Stimulated activated CD4-positive, alpha-beta T cell treated with anti-CD3 and anti-CD28 coated beads, Interleukin-1b, Interleukin-23, amount 100 ng/mL, for 24 hours (primary cell): ENCODE measurements around the gene THPO.

Source experiments
- DNase-seq, 4 experiments: peaks; one replicate each; pipeline ENCODE4 v3.0.0-alpha.2; 2020; ENCODE audit warnings: low read depth in 4 of 4, low spot score in 1 of 4

The THPO gene

DNA sequence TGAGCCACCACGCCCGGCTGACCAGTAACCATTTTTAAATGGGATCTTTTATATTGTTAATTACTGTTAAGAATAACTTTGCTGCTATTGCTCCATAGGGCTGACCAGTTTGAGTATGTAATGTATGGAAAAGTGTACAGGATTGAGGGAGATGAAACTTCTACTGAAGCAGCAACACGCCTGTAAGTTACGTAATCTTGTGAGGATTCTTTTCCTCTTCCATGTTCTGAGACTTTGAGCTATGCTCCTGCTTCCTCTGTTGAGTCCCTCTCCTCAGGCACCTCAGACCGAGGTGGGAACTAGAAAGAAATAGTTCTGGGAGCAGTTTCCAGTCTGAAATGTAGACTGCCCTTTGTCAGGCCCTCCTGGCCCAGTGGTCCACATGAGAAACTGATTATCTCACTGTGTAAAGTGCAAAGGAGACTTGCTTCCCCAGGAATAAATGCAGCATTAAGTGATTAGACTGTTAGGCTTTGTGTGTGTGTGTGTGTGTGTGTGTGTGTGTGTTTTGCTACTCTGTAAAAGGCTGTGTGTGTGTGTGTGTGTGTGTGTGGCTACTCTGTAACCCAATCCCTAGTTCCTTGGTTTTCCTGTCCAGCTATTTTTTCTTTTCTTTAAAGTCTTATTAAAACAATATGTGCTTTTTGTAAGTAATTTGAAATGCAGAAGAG, 11.3 kb downstream of the THPO start:
- DNase-seq: no peak

DNA sequence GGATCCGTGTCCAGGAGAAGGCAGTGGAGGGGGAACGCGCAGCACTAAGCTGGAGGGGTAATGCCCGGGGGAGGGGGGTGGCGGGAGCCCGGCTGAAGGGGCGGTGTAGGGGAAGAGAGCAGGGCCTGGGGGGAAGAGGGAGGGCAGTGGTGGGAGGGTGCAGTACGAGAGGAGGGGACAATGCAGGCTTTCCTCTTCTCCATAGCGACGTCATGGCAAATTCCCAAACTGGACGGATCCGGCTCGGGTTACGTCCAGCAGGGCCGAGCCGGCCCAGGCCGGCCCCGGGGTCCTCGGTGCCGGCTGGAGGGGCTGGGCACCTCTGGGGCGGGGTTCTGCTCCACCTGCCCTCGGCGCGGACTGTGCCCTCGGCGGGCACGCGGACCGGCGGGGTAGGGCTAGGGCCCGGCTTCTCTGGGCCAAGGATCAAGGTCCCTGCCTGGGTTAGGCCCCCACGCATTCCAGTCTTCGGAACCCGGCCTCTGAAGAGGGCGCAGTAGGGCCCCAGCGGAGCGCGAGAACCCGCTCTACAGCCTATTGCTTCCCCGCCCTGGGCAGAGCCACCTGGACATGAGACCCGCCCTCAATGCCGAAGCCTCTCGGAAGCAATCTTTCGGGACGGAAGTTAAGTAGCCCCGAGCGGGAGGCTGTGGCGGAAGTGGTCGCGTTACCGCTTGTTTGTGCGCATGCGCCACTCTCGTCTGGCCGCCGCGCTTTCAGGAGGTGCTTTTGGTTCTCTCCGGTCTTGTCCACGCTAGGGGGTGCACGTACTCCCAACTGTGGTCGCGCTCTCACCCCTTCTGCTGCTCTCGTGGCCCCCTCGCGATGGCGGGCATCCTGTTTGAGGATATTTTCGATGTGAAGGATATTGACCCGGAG, 15.1 kb downstream of the THPO start:
- DNase-seq: peak; percentile 83 to 94 (median 90)

DNA sequence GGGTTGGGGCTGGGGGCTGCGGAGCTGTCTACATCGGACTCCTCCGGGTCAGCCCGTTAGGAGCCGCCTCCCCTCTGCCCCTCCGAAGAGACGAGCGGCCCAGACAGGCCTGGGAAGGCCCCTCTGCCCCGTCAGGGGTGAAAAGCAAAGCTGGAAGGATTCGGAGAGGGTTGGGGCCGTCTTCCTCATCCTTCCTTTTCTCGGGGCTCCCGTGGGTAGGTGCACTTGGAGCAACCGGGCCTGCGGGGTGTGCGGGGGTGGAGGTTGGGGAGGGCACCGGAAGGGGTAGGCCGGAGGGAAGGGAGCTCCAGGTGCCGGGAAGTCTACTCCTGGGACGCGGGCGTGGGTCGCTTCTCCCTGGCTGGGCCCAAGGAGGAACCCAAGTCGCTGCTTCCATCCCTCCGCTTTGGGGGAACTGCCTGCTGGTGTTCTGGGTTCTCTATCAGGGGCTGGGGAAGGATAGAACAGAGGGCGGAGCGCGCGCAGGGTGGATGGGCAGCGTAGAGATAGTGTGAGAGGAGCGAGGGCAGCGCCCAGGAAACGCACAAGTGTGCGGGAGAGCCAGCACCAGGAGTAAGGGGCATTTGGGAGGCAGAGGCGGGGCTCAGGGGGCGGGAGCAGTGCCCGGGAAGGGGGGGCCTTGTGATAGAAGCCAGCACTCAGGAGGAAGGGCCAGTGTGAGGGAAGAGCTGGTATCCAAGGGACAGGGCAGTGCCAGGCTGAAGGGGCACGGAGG, 15.9 kb downstream of the THPO start:
- DNase-seq: peak in 3 of 4 experiments; percentile 27 to 43 (median 32)

DNA sequence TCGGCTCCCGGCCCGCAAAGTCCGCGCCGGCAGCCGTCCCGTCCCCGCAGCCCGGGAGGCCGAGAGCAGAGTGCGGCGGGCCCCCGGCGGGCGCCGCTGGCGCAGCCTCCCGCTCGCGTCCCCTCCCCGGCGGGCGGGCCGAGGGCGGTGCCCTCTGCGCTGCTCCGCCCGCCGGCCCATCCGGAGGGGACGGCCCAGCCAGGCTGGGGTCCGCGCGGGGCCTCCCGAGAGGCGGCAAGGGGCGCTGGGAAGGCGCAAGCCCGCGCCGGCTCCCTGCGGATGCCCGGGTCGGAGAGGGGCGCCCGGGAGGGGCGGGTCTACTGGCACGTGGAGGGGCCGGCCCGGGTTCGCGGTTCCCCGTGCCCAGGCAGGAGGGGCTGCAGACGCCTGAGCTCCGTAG, 16.5 kb downstream of the THPO start, which contains the start of the genes CLCN2 and POLR2H:
Gene CLCN2, minus strand, starts transcription at position 74 of the 400 bp plus-strand sequence. CDS start 126 bp downstream, outside the sequence.
Gene POLR2H, plus strand, starts transcription at position 179 of the 400 bp plus-strand sequence. CDS start 1,783 bp downstream, outside the sequence.
- DNase-seq: peak in 3 of 4 experiments; percentile 23 to 45 (median 23)

DNA sequence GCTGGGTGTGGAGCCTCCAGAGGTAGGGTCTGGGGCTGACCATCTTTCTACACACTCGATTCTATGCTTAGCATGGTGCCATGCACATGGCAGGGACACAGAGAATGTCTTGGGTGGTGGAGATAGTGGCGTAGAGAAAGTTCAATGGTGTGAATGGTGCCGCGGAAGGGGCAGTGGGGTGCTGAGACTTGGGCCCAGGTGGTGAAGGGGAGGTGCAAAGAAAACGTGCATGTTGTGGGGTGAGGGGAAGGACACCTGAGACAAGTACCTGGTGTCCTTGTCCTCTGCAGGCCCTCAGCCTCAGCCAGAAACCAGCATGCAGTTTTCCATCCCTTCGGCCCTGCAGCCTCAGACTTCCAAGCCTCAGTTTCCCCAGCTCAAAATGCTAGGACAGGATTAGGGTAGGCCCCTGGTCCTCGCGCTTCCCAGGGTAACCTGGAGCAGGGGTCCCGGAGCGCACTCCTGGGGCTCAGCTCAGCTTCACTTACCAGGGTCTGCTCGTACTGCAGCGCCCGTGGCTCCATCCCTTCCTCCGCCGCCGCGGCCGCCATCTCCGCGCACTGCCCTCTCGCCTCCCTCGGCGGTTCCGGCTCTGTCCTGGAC, 17.0 kb downstream of the THPO start:
- DNase-seq: no peak

DNA sequence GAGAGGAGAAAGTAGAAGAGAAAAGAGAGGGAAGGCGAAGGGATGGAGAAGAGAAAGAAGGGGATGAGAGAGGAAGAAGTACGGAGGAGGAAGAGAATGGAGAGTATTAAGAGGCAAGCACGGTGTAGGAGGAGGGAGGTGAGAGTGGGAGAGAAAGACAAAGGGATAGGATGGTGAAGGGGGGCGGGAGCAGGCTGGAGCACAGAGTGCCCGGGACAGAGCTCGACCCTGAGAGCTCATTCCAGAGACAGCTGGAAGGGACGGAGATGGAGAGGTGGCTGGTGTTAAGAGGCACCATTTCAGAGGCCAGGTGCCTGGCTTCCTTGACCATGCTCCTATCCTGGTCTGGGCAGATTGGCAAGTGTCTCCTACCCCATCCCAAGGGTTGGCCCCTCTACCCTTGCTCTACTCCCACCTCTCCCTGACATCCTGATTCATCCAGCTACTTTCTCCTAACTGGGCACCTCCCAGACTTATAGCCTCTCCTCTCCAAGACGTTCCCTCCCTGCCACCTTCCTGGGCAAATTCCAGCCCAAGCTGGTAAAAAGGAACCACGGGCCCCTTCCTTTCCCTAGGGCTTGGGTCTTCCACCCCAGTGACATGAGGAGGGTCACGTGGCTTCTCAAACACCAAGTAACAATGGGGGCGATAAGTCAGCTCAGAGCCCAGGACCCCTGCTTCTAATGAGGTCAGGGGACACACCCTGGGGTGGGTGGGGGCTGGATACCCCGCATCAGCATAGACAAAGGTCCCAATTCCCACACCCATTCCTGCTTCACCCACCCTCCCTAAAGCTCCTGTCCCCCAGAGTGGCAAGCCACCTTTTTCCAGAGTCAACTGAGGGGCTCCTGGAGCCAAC, 17.7 kb downstream of the THPO start:
- no peak for DNase-seq

DNA sequence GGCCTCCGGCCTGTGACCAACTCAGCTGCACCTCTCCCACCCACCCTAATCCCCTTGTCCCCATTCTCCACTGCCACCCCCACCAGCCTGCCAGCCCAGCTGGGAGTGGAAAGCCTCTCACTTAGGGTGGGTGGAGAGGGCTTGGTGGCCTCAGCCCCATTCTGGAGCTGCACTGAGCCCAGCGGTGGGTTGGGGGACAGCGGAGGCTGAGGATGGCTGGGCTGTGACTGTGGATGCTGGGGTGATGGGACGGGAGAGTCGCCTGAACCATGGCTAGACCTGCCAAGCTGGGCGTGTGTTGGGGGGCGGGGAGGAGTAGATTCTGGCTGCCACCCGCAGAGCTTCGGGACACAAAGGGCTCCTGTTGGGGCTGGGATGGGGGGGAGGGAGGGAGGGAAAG, 18.4 kb downstream of the THPO start:
- no peak for DNase-seq

DNA sequence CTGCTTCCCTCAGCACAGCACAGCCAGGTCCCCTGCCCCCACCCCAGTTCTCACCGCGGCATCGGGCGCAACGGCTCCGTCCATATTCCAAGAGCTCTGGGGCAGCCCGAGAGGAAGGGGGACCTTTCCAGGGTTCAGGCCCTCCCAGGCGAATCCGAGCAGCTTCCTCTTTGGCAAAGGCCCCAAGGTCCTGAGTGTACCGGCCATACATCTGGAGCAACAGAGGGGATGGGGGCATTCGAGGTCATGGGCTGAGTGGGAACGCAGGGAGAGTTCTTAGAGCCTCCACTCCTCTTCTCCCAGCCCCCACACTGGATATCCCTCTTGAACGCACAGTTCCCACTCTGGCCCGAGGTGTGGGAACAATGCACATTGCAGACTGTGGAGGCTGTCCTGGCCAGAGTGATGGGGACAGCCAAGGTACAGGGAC, 19.1 kb downstream of the THPO start:
- DNase-seq: no peak

DNA sequence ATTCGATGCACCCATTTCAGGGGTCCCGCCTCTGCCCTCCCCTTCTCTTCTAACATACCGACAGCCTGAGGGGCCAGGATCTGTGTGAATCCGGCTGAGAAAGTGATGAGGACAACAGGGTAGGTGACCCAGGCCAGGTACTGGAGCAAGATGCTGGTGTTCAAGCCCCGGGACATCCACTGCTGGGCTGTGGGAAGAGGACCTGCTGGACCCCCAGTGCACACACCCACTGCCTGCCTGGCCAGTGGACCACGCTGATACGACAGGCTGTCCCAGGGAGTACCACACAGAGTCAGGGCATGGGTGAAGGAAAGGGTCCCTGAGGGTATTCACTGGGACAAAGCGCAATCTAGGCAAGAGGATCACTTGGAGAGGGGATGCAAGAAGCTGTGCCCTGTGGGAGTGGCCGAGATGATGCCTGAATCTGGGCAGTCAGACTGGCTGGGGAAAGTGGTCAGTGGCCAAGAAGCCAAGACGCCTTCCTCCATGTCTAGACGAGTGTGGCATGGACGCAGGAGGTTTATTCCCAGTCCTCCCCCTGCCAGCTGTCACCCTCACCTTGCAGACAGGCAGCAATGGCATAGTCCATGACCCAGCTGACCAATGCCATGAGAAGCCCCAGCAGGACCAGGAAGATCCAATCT, 19.8 kb downstream of the THPO start:
- DNase-seq: no peak

DNA sequence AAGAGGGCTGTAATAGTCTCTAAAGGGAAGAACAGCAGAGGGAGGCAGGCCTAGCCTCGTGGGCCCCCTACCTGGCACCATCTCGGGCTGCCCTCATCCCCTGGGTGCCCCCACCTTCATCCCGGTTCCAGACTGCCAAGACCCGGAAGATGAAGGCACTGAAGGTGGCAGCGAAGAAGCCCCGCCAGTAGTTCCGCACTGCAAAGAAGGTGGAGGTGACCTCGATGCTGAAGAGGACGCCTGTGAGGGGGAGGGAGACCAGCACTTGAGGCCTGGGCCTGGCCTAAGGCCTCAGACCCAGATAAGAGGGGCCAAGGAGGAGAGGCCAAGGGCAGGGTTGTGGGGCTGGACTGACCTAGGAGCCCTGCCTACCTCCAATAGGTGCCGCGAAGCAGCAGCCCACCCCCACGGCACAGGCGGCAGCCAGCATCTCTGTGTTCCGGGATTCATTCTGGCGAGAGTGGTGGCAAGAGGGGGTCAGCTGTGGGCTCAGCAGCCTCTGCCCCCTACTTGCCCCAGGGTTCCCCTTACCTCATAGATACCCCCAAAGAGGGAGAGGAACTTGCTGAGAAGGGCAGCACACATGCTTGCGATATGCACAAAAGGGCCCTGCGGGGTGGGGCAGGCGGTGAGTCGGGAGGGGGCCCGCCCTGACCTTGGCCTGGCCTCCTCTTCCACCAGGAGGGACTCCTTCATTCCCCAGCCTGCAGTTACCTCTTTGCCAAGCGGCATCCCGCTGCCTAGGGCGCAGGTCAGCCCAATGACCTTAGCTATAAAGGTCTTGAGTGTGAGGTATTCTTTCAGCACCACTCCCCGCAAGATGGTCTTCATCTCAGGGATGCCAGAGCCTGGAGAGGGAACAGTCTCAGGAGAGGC, 20.5 kb downstream of the THPO start:
- no peak for DNase-seq

DNA sequence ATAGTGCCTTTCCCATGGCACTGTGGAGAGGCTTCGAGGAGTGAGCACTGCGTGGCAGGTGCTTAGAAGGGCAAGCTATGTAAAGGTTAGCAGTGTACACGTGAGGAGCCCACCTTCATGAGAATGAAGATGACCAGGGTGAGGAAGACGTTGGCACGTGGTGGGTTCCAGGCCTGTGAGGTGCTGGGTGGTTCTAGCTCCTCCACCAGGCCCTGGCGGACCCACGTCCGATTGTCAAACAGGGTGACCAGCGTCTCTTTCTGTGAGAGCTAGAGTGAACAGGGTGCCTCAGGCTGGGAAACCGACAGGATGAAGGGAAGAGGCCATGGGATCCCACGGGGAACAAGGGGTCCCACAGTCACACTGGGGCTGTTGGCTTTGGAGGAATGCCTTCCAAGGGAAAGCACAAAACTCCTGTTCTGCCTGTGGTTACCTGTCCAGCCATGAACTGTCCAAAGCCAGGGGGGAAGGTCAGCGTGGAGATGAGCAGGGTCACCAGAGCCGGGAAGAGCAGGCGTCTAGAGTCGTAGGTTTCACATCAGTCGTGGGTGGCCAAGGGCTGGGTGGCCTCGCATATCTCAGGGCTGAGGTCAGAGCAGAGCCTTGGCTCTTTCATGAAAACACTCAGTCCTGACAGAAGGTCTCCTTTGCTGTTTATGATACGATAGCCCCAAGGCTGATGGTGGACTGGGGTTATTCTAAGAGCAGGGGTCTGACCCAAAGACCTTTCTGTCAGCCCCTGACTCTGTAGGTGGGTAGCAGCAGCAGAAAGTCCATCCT, 22.6 kb downstream of the THPO start:
- DNase-seq: no peak

DNA sequence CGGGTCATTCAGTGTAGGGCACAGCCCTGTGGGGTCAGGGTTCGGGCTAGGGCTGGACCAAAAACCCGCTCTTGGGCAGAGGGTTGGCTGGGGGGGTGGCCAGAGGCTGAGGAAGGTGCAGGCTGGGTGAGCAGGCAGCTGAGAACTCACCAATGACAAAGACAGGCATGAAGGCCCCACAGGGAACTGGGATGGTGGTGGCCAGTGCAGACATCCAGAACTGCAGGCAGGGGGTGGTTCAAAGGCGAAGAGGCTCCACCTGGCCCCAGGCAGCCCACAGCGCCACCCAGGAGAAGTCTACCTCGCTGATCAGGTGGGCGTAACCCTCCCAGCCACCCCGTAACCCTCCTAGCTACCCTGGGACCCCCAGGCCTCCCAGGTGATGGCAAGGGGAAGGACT, 23.3 kb downstream of the THPO start:
- no peak for DNase-seq

DNA sequence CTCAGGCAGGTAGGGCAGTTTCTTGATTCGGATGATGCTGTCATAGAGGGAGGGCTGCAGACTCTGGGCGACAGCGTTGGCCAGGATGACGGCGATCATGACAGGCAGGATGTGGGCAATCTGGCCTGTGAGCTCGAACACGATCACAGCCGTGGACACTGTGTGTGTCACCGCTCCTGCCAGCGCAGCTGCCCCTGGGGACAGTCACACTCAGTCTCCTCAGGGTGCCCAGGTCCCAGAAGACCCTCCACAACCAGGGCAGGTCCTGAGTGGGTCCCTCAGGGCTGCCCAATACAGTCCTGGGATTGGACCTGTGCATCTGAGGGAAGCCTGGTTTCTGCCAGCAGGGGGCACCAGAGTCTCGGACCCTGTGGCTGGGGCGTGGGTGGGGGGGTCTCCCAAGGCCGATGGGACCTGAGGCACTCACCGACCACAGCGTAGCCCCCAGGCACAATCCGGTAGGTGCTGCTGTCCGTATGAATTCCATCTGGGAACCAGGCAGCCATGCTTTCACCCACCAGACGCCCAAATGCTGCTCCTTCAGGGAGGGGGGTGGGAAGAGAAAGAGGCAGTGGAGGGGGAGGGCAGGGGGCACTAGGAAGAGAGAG, 23.8 kb downstream of the THPO start:
- DNase-seq: peak in 3 of 4 experiments; percentile 50 to 63 (median 54)

DNA sequence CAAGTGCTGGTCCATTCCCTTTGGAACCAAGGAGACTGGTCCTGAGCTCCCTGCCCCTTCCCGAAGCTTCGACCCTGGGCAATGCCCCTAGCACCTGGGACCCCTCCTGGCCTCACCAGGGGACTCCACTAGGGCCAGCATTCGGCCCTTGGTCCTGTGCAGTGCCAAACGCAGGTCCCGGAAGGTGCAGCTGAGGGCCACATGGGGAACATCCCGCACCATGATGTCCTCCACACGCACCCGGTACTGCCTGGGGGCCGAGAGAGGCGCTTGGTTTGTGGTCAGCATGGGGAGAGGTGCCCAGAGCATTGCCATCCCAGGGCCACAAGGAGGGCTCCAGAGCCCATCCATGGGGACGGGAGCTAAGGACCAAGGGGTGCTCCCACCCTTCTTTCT, 24.5 kb downstream of the THPO start:
- no peak for DNase-seq

DNA sequence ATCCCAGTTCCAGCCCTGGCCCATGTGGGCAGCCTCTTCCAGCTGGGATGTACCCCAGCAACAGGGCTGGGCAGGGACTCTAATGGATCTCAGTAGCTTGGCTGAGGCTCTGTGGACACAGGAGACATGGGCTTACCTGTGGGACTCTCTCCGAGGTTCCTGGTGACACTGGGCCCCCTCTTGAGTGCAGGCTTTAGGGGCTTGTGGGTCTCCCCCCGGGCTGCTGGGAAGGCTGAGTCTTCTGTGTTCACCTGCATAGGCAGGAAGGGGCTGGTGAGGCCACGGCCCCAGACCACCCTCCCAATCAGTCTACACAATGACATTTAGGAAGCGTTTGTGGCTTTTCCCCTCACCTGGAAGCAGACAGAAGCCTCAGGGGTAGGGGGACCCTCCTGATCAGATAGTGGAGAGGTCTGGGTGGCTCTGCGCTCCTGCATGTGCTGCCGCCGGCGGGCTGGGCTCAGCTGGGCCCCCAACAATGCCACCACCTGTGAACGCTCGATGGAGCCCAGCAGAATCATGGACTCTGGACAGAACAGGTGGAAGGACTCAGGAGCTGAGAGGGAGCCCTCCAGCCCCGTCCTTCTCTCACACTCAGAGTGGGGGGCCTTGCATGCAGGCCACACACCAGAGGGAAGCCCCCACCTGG, 25.0 kb downstream of the THPO start:
- DNase-seq: no peak

DNA sequence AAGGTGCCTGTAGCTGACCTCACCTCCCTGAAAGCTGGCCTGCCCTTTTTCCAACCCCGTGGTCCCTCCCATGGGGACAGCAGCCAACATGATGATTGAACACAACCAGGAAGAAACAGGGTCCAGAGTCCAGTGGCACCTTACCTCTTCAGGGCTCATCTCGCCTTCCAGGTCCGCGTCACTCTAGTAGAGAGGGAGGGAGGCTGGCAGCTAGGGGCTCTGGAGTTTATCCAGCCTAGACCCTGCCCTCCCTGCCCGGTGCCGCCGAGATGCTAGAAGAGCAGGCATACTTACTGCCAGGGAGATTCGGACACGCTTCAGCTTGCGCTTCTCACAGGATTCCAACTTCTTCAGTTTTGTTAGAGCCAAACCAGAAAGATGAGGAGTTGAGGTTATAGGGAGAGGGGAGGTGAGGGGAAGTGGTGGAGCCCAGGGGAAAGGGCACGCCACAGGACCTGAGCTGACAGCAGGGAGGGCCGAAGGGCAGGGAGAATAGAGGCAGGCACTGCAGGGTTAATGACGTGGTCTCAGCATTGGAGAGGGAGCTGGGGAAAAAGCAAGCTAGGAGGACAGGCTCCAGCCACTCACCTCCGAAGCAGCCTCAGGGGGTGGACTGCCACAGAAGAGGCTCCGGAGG, 25.7 kb downstream of the THPO start:
- no peak for DNase-seq
